IMR-90 (cell line): ENCODE measurements around the gene ESF1. TPM values are rescaled to one million over a fixed set of nuclear protein-coding genes. Genes with fewer than 3 reads are reported as not detected.

Source experiments
- ATAC-seq: fragments of 200-7000 bp; cut with Tn5 transposase; 2 replicates; pipeline ENCODE4 v1.9.1; 2020; ENCODE audit warnings: low read depth, mild to moderate bottlenecking, moderate library complexity
- BruUV-seq: library from RNA; stranded (reverse); fragments of 400-500 nt; replicated peaks from 2 replicates; lab custom pipeline; 2021; lab: Mats Ljungman, UMichigan
- CTCF ChIA-PET: fragments of 300-600 bp; formaldehyde crosslinking; extraction: SDS; loops from one replicate; lab custom pipeline; 2021; ENCODE audit warnings: antibody characterized with exemption; lab: Yijun Ruan, JAX
- POLR2A ChIA-PET: fragments of 300-600 bp; sonication (Branson Sonifier 250); formaldehyde crosslinking; loops from one replicate; lab custom pipeline; 2022; ENCODE audit warnings: antibody characterized with exemption; ENCODE audit not compliant: unreplicated experiment; lab: Charles Lee
- DNase-seq: peaks from one replicate; pipeline ENCODE4 v3.0.0; 2013
- H2AFZ ChIP-seq: replicated peaks from 2 replicates; pipeline ENCODE3; 2013; ENCODE audit warnings: low read length, mild to moderate bottlenecking; ENCODE audit not compliant: poor library complexity
- H2AK5ac ChIP-seq: 2 replicates; pipeline ENCODE4 v1.6.1; 2013; ENCODE audit warnings: low read depth, low read length, inconsistent platforms
- H2AK9ac ChIP-seq: replicated peaks from 2 replicates; pipeline ENCODE3; 2013; ENCODE audit warnings: mild to moderate bottlenecking, low read depth, low read length, moderate library complexity; ENCODE audit not compliant: poor library complexity
- H2BK120ac ChIP-seq: 2 replicates; pipeline ENCODE4 v1.6.1; 2013; ENCODE audit warnings: low read depth, low read length, inconsistent platforms
- H2BK15ac ChIP-seq: 3 replicates; pipeline ENCODE4 v1.6.1; 2013; ENCODE audit warnings: low read depth, low read length, inconsistent platforms
- H2BK20ac ChIP-seq: 2 replicates; pipeline ENCODE4 v1.6.1; 2013; ENCODE audit warnings: low read depth, mild to moderate bottlenecking, inconsistent platforms, low read length, moderate library complexity
- H2BK5ac ChIP-seq: 2 replicates; pipeline ENCODE4 v1.6.1; 2013; ENCODE audit warnings: mild to moderate bottlenecking, low read depth, low read length, inconsistent platforms; ENCODE audit not compliant: poor library complexity, severe bottlenecking
- H3K14ac ChIP-seq: replicated peaks from 2 replicates; pipeline ENCODE4 v1.6.1; 2013; ENCODE audit warnings: low read depth, low read length, inconsistent platforms
- H3K18ac ChIP-seq: 2 replicates; pipeline ENCODE4 v1.6.1; 2013; ENCODE audit warnings: low read depth, low read length, control low read depth
- H3K23ac ChIP-seq: 2 replicates; pipeline ENCODE4 v1.6.1; 2013; ENCODE audit warnings: low read depth, low read length, inconsistent platforms
- H3K27ac ChIP-seq: 2 replicates; pipeline ENCODE4 v1.5.1; 2013; ENCODE audit warnings: mild to moderate bottlenecking, control low read depth, low read length; ENCODE audit not compliant: insufficient read depth
- H3K27me3 ChIP-seq: 2 replicates; pipeline ENCODE4 v1.6.1; 2013; ENCODE audit warnings: low read length; ENCODE audit not compliant: control insufficient read depth, insufficient read depth
- H3K36me3 ChIP-seq: 2 replicates; pipeline ENCODE4 v1.6.1; 2013; ENCODE audit warnings: low read length, mixed read lengths; ENCODE audit not compliant: control insufficient read depth, insufficient read depth
- H3K4ac ChIP-seq: 2 replicates; pipeline ENCODE4 v1.6.1; 2013; ENCODE audit warnings: low read depth, low read length, inconsistent platforms
- H3K4me1 ChIP-seq: 2 replicates; pipeline ENCODE4 v1.6.1; 2013; ENCODE audit warnings: low read length, mixed read lengths; ENCODE audit not compliant: control insufficient read depth, insufficient read depth
- H3K4me2 ChIP-seq: 2 replicates; pipeline ENCODE4 v1.6.1; 2013; ENCODE audit warnings: low read depth, mild to moderate bottlenecking, control low read depth, low read length, moderate library complexity
- H3K4me3 ChIP-seq: 2 replicates; pipeline ENCODE4 v1.5.1; 2013; ENCODE audit warnings: low read depth, mild to moderate bottlenecking, control low read depth, low read length, moderate library complexity; ENCODE audit not compliant: insufficient read depth
- H3K56ac ChIP-seq: 2 replicates; pipeline ENCODE4 v1.6.1; 2013; ENCODE audit warnings: low read length, inconsistent platforms; ENCODE audit not compliant: insufficient read depth; ENCODE audit errors: extremely low read depth
- H3K79me1 ChIP-seq, 2 experiments: 2 replicates each; pipeline ENCODE4 v1.6.1; 2013; ENCODE audit warnings: low read length in 2 of 2, inconsistent platforms in 1 of 2, low read depth in 1 of 2
- H3K9ac ChIP-seq: 2 replicates; pipeline ENCODE4 v1.6.1; 2013; ENCODE audit warnings: low read depth, low read length, control low read depth
- H3K9me1 ChIP-seq: 2 replicates; pipeline ENCODE4 v1.6.1; 2013; ENCODE audit warnings: low read length, inconsistent platforms; ENCODE audit not compliant: insufficient read depth
- H3K9me3 ChIP-seq: 2 replicates; pipeline ENCODE4 v1.6.1; 2013; ENCODE audit warnings: low read length; ENCODE audit not compliant: control insufficient read depth, insufficient read depth
- H4K20me1 ChIP-seq: 2 replicates; pipeline ENCODE4 v1.6.1; 2013; ENCODE audit warnings: low read length, inconsistent platforms; ENCODE audit not compliant: insufficient read depth
- H4K5ac ChIP-seq: 2 replicates; pipeline ENCODE4 v1.6.1; 2013; ENCODE audit warnings: mild to moderate bottlenecking, low read depth, low read length, control low read depth
- H4K8ac ChIP-seq, 2 experiments: 2 replicates each; pipeline ENCODE4 v1.6.1; 2013; ENCODE audit warnings: low read depth in 2 of 2, low read length in 2 of 2, control low read depth in 1 of 2, inconsistent platforms in 1 of 2
- H4K91ac ChIP-seq: 2 replicates; pipeline ENCODE4 v1.6.1; 2013; ENCODE audit warnings: low read depth, low read length, inconsistent platforms; ENCODE audit not compliant: insufficient read depth
- BHLHE40 ChIP-seq: fragments of 150-350 bp; IDR thresholded peaks from 2 replicates; pipeline ENCODE4 v1.6.1; 2016; ENCODE audit warnings: mild to moderate bottlenecking, low read depth, low read length
- CEBPB ChIP-seq: IDR thresholded peaks from 2 replicates; pipeline ENCODE4 v1.6.1; 2012; ENCODE audit warnings: low read depth, low read length, improper control_type of control experiment
- CHD1 ChIP-seq: IDR thresholded peaks from 2 replicates; pipeline ENCODE4 v1.6.1; 2012; ENCODE audit warnings: low read depth, low read length, improper control_type of control experiment
- CTCF ChIP-seq: conservative IDR thresholded peaks from 2 replicates; pipeline ENCODE4 v1.5.1; 2012; ENCODE audit warnings: mild to moderate bottlenecking, low read depth, low read length, improper control_type of control experiment
- ELK1 ChIP-seq: fragments of 150-350 bp; IDR thresholded peaks from 2 replicates; pipeline ENCODE4 v1.6.1; 2016; ENCODE audit warnings: low read depth, mild to moderate bottlenecking, low read length, moderate library complexity, borderline replicate concordance
- FOS ChIP-seq: fragments of 150-350 bp; IDR thresholded peaks from 2 replicates; pipeline ENCODE4 v1.6.1; 2016; ENCODE audit warnings: low read depth, low read length
- MAFK ChIP-seq: IDR thresholded peaks from 2 replicates; pipeline ENCODE4 v1.6.1; 2012; ENCODE audit warnings: low read depth, low read length, improper control_type of control experiment
- MAZ ChIP-seq: IDR thresholded peaks from 2 replicates; pipeline ENCODE4 v1.6.1; 2012; ENCODE audit warnings: low read depth, mild to moderate bottlenecking, low read length, improper control_type of control experiment, moderate library complexity, borderline replicate concordance
- MXI1 ChIP-seq: IDR thresholded peaks from 2 replicates; pipeline ENCODE4 v1.6.1; 2012; ENCODE audit warnings: low read depth, mild to moderate bottlenecking, low read length, moderate library complexity, borderline replicate concordance
- NFE2L2 ChIP-seq: fragments of 150-350 bp; IDR thresholded peaks from 2 replicates; pipeline ENCODE4 v1.6.1; 2016; ENCODE audit warnings: low read depth, mild to moderate bottlenecking, low read length
- POLR2A ChIP-seq: IDR thresholded peaks from 2 replicates; pipeline ENCODE4 v1.6.1; 2012; ENCODE audit warnings: mild to moderate bottlenecking, low read depth, low read length
- RCOR1 ChIP-seq: IDR thresholded peaks from 2 replicates; pipeline ENCODE4 v1.6.1; 2012; ENCODE audit warnings: mild to moderate bottlenecking, low read length, improper control_type of control experiment; ENCODE audit not compliant: insufficient replicate concordance
- RFX5 ChIP-seq: IDR thresholded peaks from 2 replicates; pipeline ENCODE4 v1.8.0; 2012; ENCODE audit warnings: low read depth, mild to moderate bottlenecking, low read length, moderate library complexity
- SMC3 ChIP-seq: fragments of 150-350 bp; IDR thresholded peaks from 2 replicates; pipeline ENCODE4 v1.6.1; 2016; ENCODE audit warnings: low read depth, mild to moderate bottlenecking, antibody characterized with exemption, low read length, moderate library complexity
- USF2 ChIP-seq: fragments of 150-350 bp; IDR thresholded peaks from 2 replicates; pipeline ENCODE4 v1.6.1; 2017; ENCODE audit warnings: mild to moderate bottlenecking, antibody characterized with exemption, low read length, low read depth
- WGBS, 2 experiments: methylation state at CpG; one replicate each; pipeline versions ENCODE4 v1.1.5 to v1.1.7; 2013; ENCODE audit warnings: missing lambda C conversion rate in 2 of 2; ENCODE audit not compliant: insufficient read length in 1 of 2; ENCODE audit errors: extremely low coverage in 2 of 2; 5-methylcytosine and 5-hydroxymethylcytosine counted together
- dilution Hi-C: fragments of 300-500 bp; cut with HindIII; formaldehyde crosslinking; loops from one replicate; pipeline ENCODE4 v1.14.3; 2018; ENCODE audit warnings: low sequenced_read_pairs; ENCODE audit not compliant: unreplicated experiment
- in situ Hi-C: fragments of 300-500 bp; cut with MboI; formaldehyde crosslinking; loops from 3 replicates; pipeline ENCODE4 v1.14.3; 2019; ENCODE audit warnings: low sequenced_read_pairs, inconsistent platforms, mixed read lengths
- intact Hi-C: fragments of 100-400 bp; cut with micrococcal nuclease; formaldehyde crosslinking; loops from 2 replicates; pipeline ENCODE4 v1.10.0; 2022
- polyA plus RNA-seq, 3 experiments: library from polyadenylated mRNA; depleted of rRNA; stranded (reverse); fragments of >200 nt; gene quantifications; 2 replicates each; pipeline ENCODE4 v1.2.3, GENCODE V29; 2012; ENCODE audit warnings: low replicate concordance in 1 of 3
- total RNA-seq: library from RNA; depleted of rRNA; stranded (reverse); fragments of >200 nt; gene quantifications from 2 replicates; pipeline ENCODE4 v1.2.3, GENCODE V29; 2012

The ESF1 gene
- total and polyA plus RNA-seq, 2 of the 4 experiments (the other 2 are of a cell fraction) = 2.6 to 2.7 TPM

- Histone ChIP-seq H3K4me2 (no peak overlapping the region), H3K79me1 (no peaks in the 10 kb centered on the region; a peak in 3 of 4 replicates), H3K14ac (no peak overlapping the region), H3K4me1 (0 out of 2 replicates have a peak, but pooled peaks cover 2% of the 10 kb centered on the region), H3K27me3 (no peaks in the 10 kb centered on the region), H3K18ac (no peak overlapping the region), H2BK20ac (no peak overlapping the region), H4K5ac (no peak overlapping the region), H3K27ac (no peak overlapping the region), H2AFZ (no peak overlapping the region), H3K56ac (no peak overlapping the region), H3K9me3 (no peaks in the 10 kb centered on the region), H3K9me1 (peaks cover 2% of the 10 kb centered on the region; the same call in 1 of the 2 replicates), H4K8ac (no peak overlapping the region), H2BK5ac (no peak overlapping the region), H4K91ac (no peak overlapping the region), H3K23ac (no peak overlapping the region), H2BK15ac (no peak overlapping the region), H4K20me1 (peaks cover 5% of the 10 kb centered on the region; the same call in 1 of the 2 replicates), H3K36me3 (peaks cover 34% of the 10 kb centered on the region), H3K4ac (no peak overlapping the region), H2AK9ac (no peak overlapping the region), H2BK120ac (no peak overlapping the region), H3K4me3 (no peak overlapping the region), H2AK5ac (no peak overlapping the region), H3K9ac (no peak overlapping the region)
- BruUV-seq = no TSS peak
- in situ Hi-C loops (no loop called here), dilution Hi-C loops (no loop called here), intact Hi-C loops (no loop called here)
- no peak for ATAC-seq
- ChIA-PET CTCF (interaction anchor here (1.2 kb wide), 1 partner anchor 12 kb away, joined by 6 read pairs; no protein-coding TSS in a partner anchor), POLR2A (no interaction called here)
- TF ChIP-seq RFX5 (no peak), MXI1 (no peak), RCOR1 (no peak), USF2 (no peak), MAFK (no peak), BHLHE40 (no peak), FOS (no peak), CEBPB (no peak), NFE2L2 (no peak), SMC3 (no peak), MAZ (no peak), POLR2A (no peak), ELK1 (no peak), CTCF (no peak), CHD1 (no peak)
- no peak for DNase-seq
- 67% methylated on average over 1 of the region's 2 CpGs; no CpG with 5 or more reads in 1 of the 2 experiments for WGBS, 2 experiments
Measured at GRCh38 chr20:13799974-13800373, 15.3 kb upstream of the ESF1 start.
